DOHH2 (cell line): ENCODE data around the gene PEPD.

Source experiments
- H3F3A ChIP-seq: fragments of 200-600 bp; sonication (generic), shearing (Covaris generic); 2 replicates; pipeline ENCODE4 v1.6.0; 2016; ENCODE audit warnings: antibody characterized with exemption, mild to moderate bottlenecking; ENCODE audit not compliant: control insufficient read depth, insufficient read depth
- H3K27ac ChIP-seq: fragments of 200-600 bp; sonication (generic); 2 replicates; pipeline ENCODE4 v1.5.1; 2014; ENCODE audit warnings: low read depth, mild to moderate bottlenecking, low read length, moderate library complexity
- H3K27me3 ChIP-seq: fragments of 200-600 bp; sonication (generic); 2 replicates; pipeline ENCODE4 v1.6.1; 2014; ENCODE audit warnings: mild to moderate bottlenecking, low read length, mixed read lengths; ENCODE audit not compliant: control insufficient read depth
- H3K36me3 ChIP-seq: fragments of 200-600 bp; sonication (generic); 2 replicates; pipeline ENCODE4 v1.6.1; 2014; ENCODE audit warnings: mild to moderate bottlenecking, low read length, moderate library complexity, mixed read lengths; ENCODE audit not compliant: control insufficient read depth
- H3K4me1 ChIP-seq: fragments of 200-600 bp; sonication (generic); 2 replicates; pipeline ENCODE4 v1.6.1; 2014; ENCODE audit warnings: mild to moderate bottlenecking, low read length, mixed read lengths; ENCODE audit not compliant: control insufficient read depth
- H3K4me2 ChIP-seq: fragments of 200-600 bp; sonication (generic); 2 replicates; pipeline ENCODE4 v1.6.0; 2014; ENCODE audit warnings: mild to moderate bottlenecking, low read length, moderate library complexity
- H3K4me3 ChIP-seq: fragments of 200-600 bp; sonication (generic); 2 replicates; pipeline ENCODE4 v1.5.1; 2014; ENCODE audit warnings: mild to moderate bottlenecking, low read length, mixed read lengths
- H3K79me2 ChIP-seq: fragments of 200-600 bp; sonication (generic); 2 replicates; pipeline ENCODE4 v1.6.1; 2014; ENCODE audit warnings: mild to moderate bottlenecking, low read length, mixed read lengths; ENCODE audit not compliant: control insufficient read depth
- H3K9me2 ChIP-seq: fragments of 200-600 bp; sonication (generic); replicated peaks from 2 replicates; pipeline ENCODE4 v1.6.1; 2014; ENCODE audit warnings: mild to moderate bottlenecking, low read length, mixed read lengths; ENCODE audit not compliant: control insufficient read depth
- H3K9me3 ChIP-seq: fragments of 200-600 bp; sonication (generic); 2 replicates; pipeline ENCODE4 v1.6.1; 2014; ENCODE audit warnings: antibody characterized with exemption, low read length, mixed read lengths; ENCODE audit not compliant: control insufficient read depth, insufficient read depth
- H4K20me1 ChIP-seq: fragments of 200-600 bp; sonication (generic); 2 replicates; pipeline ENCODE4 v1.6.0; 2014; ENCODE audit warnings: low read depth, mild to moderate bottlenecking, antibody characterized with exemption, low read length, moderate library complexity; ENCODE audit not compliant: control insufficient read depth, insufficient read depth
- EZH2phosphoT487 ChIP-seq: fragments of 200-600 bp; sonication (generic); IDR thresholded peaks from 2 replicates; pipeline ENCODE4 v1.6.1; 2017; ENCODE audit warnings: borderline replicate concordance, mild to moderate bottlenecking, antibody characterized with exemption, low read length, moderate library complexity, mixed read lengths
- TF ChIP-seq, protein P1 (sequence below): fragments of 200-600 bp; sonication (generic); IDR thresholded peaks from one replicate; pipeline ENCODE4 v1.5.1; 2014; ENCODE audit warnings: antibody characterized with exemption, mild to moderate bottlenecking, low read depth, low read length; ENCODE audit not compliant: poor library complexity, severe bottlenecking

PEPD gene

GRCh38 chr19:33524024-33524664 is 2.6 kb upstream of the PEPD start:
- no peaks in the 10 kb centered on the region for H3K79me2 ChIP-seq
- TF ChIP-seq, protein P1, sequence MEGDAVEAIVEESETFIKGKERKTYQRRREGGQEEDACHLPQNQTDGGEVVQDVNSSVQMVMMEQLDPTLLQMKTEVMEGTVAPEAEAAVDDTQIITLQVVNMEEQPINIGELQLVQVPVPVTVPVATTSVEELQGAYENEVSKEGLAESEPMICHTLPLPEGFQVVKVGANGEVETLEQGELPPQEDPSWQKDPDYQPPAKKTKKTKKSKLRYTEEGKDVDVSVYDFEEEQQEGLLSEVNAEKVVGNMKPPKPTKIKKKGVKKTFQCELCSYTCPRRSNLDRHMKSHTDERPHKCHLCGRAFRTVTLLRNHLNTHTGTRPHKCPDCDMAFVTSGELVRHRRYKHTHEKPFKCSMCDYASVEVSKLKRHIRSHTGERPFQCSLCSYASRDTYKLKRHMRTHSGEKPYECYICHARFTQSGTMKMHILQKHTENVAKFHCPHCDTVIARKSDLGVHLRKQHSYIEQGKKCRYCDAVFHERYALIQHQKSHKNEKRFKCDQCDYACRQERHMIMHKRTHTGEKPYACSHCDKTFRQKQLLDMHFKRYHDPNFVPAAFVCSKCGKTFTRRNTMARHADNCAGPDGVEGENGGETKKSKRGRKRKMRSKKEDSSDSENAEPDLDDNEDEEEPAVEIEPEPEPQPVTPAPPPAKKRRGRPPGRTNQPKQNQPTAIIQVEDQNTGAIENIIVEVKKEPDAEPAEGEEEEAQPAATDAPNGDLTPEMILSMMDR, result no peak
- TF ChIP-seq EZH2phosphoT487, result no peak

DNA sequence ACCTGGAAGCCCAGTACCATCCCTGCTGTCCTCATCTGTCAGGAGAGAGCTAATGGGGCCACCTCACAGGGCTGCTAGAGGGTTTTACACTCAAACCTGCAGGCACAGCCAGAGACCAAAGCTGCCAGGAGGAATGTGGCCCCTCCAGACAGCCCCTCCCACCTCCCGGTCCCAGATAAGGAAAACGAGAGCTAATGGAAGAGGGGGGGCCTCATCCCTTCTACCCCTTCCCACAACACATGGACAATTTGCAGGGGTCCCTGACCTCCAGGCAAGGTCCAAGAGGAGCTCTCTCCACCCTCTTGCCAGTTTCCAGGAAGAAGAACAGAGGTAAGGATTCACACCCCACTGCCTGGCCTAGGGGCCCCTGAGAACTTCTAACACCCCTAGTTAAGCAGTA is 1.6 kb upstream of the PEPD start:
- no peaks in the 10 kb centered on the region for H3K79me2 ChIP-seq
- H3K36me3 ChIP-seq, result no peaks in the 10 kb centered on the region
- no peaks in the 10 kb centered on the region for H3F3A ChIP-seq
- no peak for TF ChIP-seq EZH2phosphoT487
- TF ChIP-seq, protein P1, result no peak
- H3K27me3 ChIP-seq, result peaks cover 7% of the 10 kb centered on the region; the same call in 1 of the 2 replicates
- H3K9me2 ChIP-seq, result no peaks in the 10 kb centered on the region
- H3K9me3 ChIP-seq, result no peaks in the 10 kb centered on the region
- no peak overlapping the region for H3K4me3 ChIP-seq
- no peak overlapping the region for H3K27ac ChIP-seq
- no peaks in the 10 kb centered on the region for H4K20me1 ChIP-seq
- no peak overlapping the region for H3K4me2 ChIP-seq
- peaks cover 14% of the 10 kb centered on the region for H3K4me1 ChIP-seq

More at GRCh38 chr19:33524024-33524664, 2.6 kb upstream of the PEPD start:
- Histone ChIP-seq H3F3A (no peaks in the 10 kb centered on the region), H4K20me1 (no peaks in the 10 kb centered on the region), H3K4me2 (no peak overlapping the region), H3K27me3 (peaks cover 7% of the 10 kb centered on the region; the same call in 1 of the 2 replicates), H3K4me3 (no peak overlapping the region), H3K9me2 (no peaks in the 10 kb centered on the region), H3K36me3 (no peaks in the 10 kb centered on the region), H3K9me3 (no peaks in the 10 kb centered on the region), H3K27ac (no peak overlapping the region), H3K4me1 (peaks cover 14% of the 10 kb centered on the region)

GRCh38 chr19:33522371-33522662 is 726 bp upstream of the PEPD start:
- peak overlapping the region; percentile 63 for H3K4me2 ChIP-seq
- H3K9me3 ChIP-seq, result no peaks in the 10 kb centered on the region
- no peaks in the 10 kb centered on the region for H3K9me2 ChIP-seq
- H4K20me1 ChIP-seq, result no peaks in the 10 kb centered on the region
- no peaks in the 10 kb centered on the region for H3K79me2 ChIP-seq
- H3K4me3 ChIP-seq, result peak overlapping the region; percentile 83
- H3F3A ChIP-seq, result no peaks in the 10 kb centered on the region
- no peaks in the 10 kb centered on the region for H3K36me3 ChIP-seq
- H3K27me3 ChIP-seq, result peaks cover 7% of the 10 kb centered on the region; the same call in 1 of the 2 replicates
- H3K4me1 ChIP-seq, result peaks cover 14% of the 10 kb centered on the region
- no peak overlapping the region for H3K27ac ChIP-seq
- TF ChIP-seq EZH2phosphoT487, result no peak
- TF ChIP-seq, protein P1, result no peak
